ENCODE results near the gene ARID5A. TPM values are rescaled to one million over a fixed set of nuclear protein-coding genes. Genes with fewer than 3 reads are reported as not detected.

ARID5A gene
- total and polyA plus RNA-seq, 2 of the 13 experiments (the other 11 are each of a cell fraction or from before 2014, with no cell fraction given), result 6.0 to 9.5 TPM

DNA sequence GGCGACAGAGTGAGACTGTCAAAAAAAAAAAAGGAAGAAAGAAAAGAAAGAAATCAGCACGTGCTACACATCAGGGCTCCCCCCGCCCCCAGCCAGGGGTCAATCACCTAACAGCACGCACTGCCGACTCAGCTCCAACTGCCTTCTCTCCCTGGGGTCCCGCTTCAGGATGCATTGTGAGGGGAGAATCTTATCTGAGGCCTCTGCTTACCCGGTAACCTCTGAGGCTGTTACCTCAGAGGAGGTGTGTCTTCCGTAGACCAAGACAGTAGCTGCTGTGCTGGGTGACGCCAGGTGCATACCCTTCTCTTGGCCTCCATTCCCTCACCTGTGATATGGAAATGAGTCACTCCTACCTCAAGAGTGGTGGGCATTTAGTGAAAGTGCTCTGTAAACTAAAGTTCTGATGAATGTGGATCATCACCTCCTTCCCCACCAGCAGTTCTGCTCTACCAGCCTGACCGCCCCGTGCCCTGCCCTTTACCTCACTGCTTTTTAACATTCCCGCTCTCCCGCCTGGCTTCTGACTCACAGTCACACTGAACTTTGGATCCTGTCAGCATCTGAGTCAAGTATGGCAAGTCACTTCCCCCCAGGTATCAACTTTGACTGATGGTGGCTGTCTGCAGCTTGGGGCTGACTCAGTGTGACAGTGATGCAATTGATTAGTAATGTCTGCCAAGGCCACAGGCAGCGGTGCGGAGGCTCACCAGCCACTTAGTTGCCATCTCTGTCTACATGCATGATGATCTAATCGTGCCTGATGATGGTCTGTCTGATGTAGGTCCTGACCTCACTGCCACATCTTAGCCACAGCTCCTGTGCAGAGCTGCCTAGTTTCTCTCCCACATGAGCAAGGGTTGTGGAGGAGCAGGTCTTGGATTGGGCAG lies 20.1 kb downstream of the ARID5A start (continued):
- TF ChIP-seq NFATC3 (CRISPR knock-in tag; IDR thresholded peaks at IDR 0.05) (no peak), CAMTA2 (CRISPR knock-in tag; IDR thresholded peaks at IDR 0.05; ENCODE audit: borderline replicate concordance) (0 out of 2 replicates have a peak, but pooled peaks have one; percentile 49), ZKSCAN1 (IDR thresholded peaks at IDR 0.05; ENCODE audit: low read length) (peak; percentile 72), ZNF296 (CRISPR knock-in tag; conservative IDR thresholded peaks at IDR 0.05) (no peak), MBNL3 (CRISPR knock-in tag; conservative IDR thresholded peaks at IDR 0.05) (no peak), ZNF101 (CRISPR knock-in tag; IDR thresholded peaks at IDR 0.05; ENCODE audit: borderline replicate concordance, low read depth) (no peak), ZNF550 (CRISPR knock-in tag; IDR thresholded peaks at IDR 0.05; ENCODE audit: borderline replicate concordance) (0 out of 2 replicates have a peak, but pooled peaks have one; percentile 30), ZMYM2 (CRISPR knock-in tag; IDR thresholded peaks at IDR 0.05) (peak; percentile 98), ZNF484 (CRISPR knock-in tag; IDR thresholded peaks at IDR 0.05; ENCODE audit: borderline replicate concordance, low read depth) (no peak), SRSF4 (IDR thresholded peaks at IDR 0.05; ENCODE audit: low read depth, low read length, poor library complexity, severe bottlenecking) (no peak), FOXK1 (CRISPR knock-in tag; IDR thresholded peaks at IDR 0.05; ENCODE audit: borderline replicate concordance, low read depth) (peak; percentile 88; the same call in 1 of the 2 replicates), ZNF12 (CRISPR knock-in tag; IDR thresholded peaks at IDR 0.05) (peak; percentile 82), IRF2 (CRISPR knock-in tag; IDR thresholded peaks at IDR 0.05) (peak; percentile 97), FOXA1 (IDR thresholded peaks at IDR 0.05) (no peak), FOXA1 (CRISPR knock-in tag; IDR thresholded peaks at IDR 0.05) (peak; percentile 85), NR2F6 (IDR thresholded peaks at IDR 0.05) (peak; percentile 65), NR2F6 (CRISPR knock-in tag; IDR thresholded peaks at IDR 0.05) (peak; percentile 86), CHCHD3 (CRISPR knock-in tag; IDR thresholded peaks at IDR 0.05) (peak; percentile 77; the same call in 1 of the 2 replicates), ZNF160 (CRISPR knock-in tag; IDR thresholded peaks at IDR 0.05) (0 out of 2 replicates have a peak, but pooled peaks have one; percentile 50), POLR2AphosphoS2 (IDR thresholded peaks at IDR 0.05; ENCODE audit: low read depth, low read length) (no peak), ZNF138 (CRISPR knock-in tag; IDR thresholded peaks at IDR 0.05; ENCODE audit: low read depth) (no peak)
- TF ChIP-seq, protein P1, sequence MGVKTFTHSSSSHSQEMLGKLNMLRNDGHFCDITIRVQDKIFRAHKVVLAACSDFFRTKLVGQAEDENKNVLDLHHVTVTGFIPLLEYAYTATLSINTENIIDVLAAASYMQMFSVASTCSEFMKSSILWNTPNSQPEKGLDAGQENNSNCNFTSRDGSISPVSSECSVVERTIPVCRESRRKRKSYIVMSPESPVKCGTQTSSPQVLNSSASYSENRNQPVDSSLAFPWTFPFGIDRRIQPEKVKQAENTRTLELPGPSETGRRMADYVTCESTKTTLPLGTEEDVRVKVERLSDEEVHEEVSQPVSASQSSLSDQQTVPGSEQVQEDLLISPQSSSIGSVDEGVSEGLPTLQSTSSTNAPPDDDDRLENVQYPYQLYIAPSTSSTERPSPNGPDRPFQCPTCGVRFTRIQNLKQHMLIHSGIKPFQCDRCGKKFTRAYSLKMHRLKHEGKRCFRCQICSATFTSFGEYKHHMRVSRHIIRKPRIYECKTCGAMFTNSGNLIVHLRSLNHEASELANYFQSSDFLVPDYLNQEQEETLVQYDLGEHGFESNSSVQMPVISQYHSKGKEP (CRISPR knock-in tag; IDR thresholded peaks at IDR 0.05), result 0 out of 2 replicates have a peak, but pooled peaks have one; percentile 15
- TF ChIP-seq, protein P2, sequence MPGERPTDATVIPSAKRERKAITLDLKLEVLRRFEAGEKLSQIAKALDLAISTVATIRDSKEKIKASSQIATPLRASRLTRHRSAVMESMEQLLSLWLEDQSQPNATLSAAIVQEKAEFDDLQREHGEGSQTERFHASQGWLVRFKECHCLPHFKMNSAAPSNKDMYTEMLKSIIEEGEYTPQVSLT (CRISPR knock-in tag; IDR thresholded peaks at IDR 0.05; ENCODE audit: borderline replicate concordance, low read depth), result 0 out of 2 replicates have a peak, but pooled peaks have one; percentile 40
- TF ChIP-seq, protein P3, sequence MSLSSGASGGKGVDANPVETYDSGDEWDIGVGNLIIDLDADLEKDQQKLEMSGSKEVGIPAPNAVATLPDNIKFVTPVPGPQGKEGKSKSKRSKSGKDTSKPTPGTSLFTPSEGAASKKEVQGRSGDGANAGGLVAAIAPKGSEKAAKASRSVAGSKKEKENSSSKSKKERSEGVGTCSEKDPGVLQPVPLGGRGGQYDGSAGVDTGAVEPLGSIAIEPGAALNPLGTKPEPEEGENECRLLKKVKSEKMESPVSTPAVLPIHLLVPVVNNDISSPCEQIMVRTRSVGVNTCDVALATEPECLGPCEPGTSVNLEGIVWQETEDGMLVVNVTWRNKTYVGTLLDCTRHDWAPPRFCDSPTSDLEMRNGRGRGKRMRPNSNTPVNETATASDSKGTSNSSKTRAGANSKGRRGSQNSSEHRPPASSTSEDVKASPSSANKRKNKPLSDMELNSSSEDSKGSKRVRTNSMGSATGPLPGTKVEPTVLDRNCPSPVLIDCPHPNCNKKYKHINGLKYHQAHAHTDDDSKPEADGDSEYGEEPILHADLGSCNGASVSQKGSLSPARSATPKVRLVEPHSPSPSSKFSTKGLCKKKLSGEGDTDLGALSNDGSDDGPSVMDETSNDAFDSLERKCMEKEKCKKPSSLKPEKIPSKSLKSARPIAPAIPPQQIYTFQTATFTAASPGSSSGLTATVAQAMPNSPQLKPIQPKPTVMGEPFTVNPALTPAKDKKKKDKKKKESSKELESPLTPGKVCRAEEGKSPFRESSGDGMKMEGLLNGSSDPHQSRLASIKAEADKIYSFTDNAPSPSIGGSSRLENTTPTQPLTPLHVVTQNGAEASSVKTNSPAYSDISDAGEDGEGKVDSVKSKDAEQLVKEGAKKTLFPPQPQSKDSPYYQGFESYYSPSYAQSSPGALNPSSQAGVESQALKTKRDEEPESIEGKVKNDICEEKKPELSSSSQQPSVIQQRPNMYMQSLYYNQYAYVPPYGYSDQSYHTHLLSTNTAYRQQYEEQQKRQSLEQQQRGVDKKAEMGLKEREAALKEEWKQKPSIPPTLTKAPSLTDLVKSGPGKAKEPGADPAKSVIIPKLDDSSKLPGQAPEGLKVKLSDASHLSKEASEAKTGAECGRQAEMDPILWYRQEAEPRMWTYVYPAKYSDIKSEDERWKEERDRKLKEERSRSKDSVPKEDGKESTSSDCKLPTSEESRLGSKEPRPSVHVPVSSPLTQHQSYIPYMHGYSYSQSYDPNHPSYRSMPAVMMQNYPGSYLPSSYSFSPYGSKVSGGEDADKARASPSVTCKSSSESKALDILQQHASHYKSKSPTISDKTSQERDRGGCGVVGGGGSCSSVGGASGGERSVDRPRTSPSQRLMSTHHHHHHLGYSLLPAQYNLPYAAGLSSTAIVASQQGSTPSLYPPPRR (CRISPR knock-in tag; IDR thresholded peaks at IDR 0.05; ENCODE audit: borderline replicate concordance), result peak; percentile 67; the same call in 1 of the 2 replicates
